ENCODE data around the gene CCDC179. TPM values are rescaled to one million over a fixed set of nuclear protein-coding genes. Genes with fewer than 3 reads are reported as not detected.

The CCDC179 gene
- total RNA-seq, 1 experiment from 2014 or later = not detected

DNA sequence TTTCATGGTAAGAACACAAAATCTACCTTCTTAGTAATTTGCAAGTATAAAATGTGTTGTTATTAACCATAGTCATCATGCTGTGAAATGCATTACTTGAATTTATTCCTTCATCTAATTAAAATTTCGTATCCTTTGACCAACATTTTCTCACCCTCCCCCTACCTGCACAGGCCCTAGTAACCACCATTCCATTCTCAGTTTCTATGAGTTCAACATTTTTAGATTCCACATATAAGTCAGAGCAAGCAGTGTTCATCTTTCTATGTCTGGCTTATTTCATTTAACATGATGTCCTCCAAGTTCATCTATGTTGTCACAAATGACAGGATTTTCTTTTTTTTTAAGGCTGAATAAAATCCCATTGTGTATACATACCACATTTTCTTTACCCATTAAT is 43.5 kb upstream of the CCDC179 start:
- Histone ChIP-seq H3K4me2 (ENCODE audit: insufficient read depth, insufficient read length, low read length) (no peak overlapping the region), H3K27ac (ENCODE audit: insufficient read length, low read depth, low read length) (no peak overlapping the region), H2AFZ (ENCODE audit: low read length) (no peak overlapping the region), H3K79me2 (ENCODE audit: insufficient read depth, low read length) (no peaks in the 10 kb centered on the region), H3K79me1 (ENCODE audit: insufficient read depth, low read depth, low read length, poor library complexity, severe bottlenecking) (no peaks in the 10 kb centered on the region), H2BK120ac (ENCODE audit: low read depth, low read length, poor library complexity, severe bottlenecking) (no peak overlapping the region), H2AK5ac (ENCODE audit: insufficient read length, low read length) (no peak overlapping the region), H3K14ac (ENCODE audit: insufficient read depth, low read length) (no peak overlapping the region), H3K23ac (ENCODE audit: insufficient read length, low read depth, low read length) (no peak overlapping the region), H3K4ac (ENCODE audit: low read depth, low read length) (no peak overlapping the region), H4K8ac (replicated peaks; ENCODE audit: insufficient read length, low read depth, low read length) (no peak overlapping the region), H3K9ac (ENCODE audit: extremely low read depth, insufficient read length, low read length) (no peak overlapping the region), H4K5ac (ENCODE audit: insufficient read length, low read depth, low read length) (no peak overlapping the region), H3K23me2 (ENCODE audit: insufficient read length, low read depth, low read length, poor library complexity, severe bottlenecking) (no peaks in the 10 kb centered on the region), H3K9me3 (ENCODE audit: control insufficient read depth, low read depth, low read length) (no peaks in the 10 kb centered on the region), H3K56ac (ENCODE audit: insufficient read length, low read depth, low read length) (no peak overlapping the region), H2BK15ac (ENCODE audit: low read depth, low read length) (no peak overlapping the region), H3T11ph (ENCODE audit: low read length) (no peak overlapping the region), H2BK20ac (ENCODE audit: low read depth, low read length, poor library complexity, severe bottlenecking) (no peak overlapping the region), H4K20me1 (ENCODE audit: control insufficient read depth, insufficient read depth, insufficient read length) (no peaks in the 10 kb centered on the region), H3K18ac (ENCODE audit: insufficient read length, low read depth, low read length) (no peak overlapping the region), H4K91ac (ENCODE audit: insufficient read length, low read depth, low read length) (no peak overlapping the region), H3K4me1 (ENCODE audit: insufficient read depth, low read length) (no peaks in the 10 kb centered on the region), H2BK12ac (ENCODE audit: insufficient read length, low read depth, low read length) (no peak overlapping the region), H2BK5ac (ENCODE audit: insufficient read length, low read length) (no peak overlapping the region), H3K27me3 (ENCODE audit: insufficient read depth, low read length) (no peaks in the 10 kb centered on the region)
- no peaks in the 10 kb centered on the region for H3K36me3 Mint-ChIP-seq (ENCODE audit: insufficient read depth in 1 of 3, low read depth in 3 of 3)
- H3K4me3 Mint-ChIP-seq = no peak overlapping the region
- no peaks in the 10 kb centered on the region for H3K27me3 Mint-ChIP-seq (ENCODE audit: low read depth)
- no peak overlapping the region for H3K27ac Mint-ChIP-seq
- no CpG with 5 or more reads among the region's 1 CpG for WGBS (ENCODE audit: extremely low coverage, insufficient read length, low lambda C conversion rate)
- DNase-seq = no peak
- 0 out of 5 replicates have a peak, but pooled peaks cover 0 to 2% of the 10 kb centered on the region in 2 experiments for H3K9me3 Mint-ChIP-seq
- H3K4me1 Mint-ChIP-seq = peaks cover 2 to 4% of the 10 kb centered on the region in 2 experiments; a peak in 3 of 4 replicates
- TF ChIP-seq, protein P1, sequence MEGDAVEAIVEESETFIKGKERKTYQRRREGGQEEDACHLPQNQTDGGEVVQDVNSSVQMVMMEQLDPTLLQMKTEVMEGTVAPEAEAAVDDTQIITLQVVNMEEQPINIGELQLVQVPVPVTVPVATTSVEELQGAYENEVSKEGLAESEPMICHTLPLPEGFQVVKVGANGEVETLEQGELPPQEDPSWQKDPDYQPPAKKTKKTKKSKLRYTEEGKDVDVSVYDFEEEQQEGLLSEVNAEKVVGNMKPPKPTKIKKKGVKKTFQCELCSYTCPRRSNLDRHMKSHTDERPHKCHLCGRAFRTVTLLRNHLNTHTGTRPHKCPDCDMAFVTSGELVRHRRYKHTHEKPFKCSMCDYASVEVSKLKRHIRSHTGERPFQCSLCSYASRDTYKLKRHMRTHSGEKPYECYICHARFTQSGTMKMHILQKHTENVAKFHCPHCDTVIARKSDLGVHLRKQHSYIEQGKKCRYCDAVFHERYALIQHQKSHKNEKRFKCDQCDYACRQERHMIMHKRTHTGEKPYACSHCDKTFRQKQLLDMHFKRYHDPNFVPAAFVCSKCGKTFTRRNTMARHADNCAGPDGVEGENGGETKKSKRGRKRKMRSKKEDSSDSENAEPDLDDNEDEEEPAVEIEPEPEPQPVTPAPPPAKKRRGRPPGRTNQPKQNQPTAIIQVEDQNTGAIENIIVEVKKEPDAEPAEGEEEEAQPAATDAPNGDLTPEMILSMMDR (conservative IDR thresholded peaks at IDR 0.05) = no peak
